ENCODE results near the gene RENBP.
"Not testable (repeated sequence)": the region's sequence is repeated elsewhere in the genome, so short reads cannot be mapped to it uniquely, and the experiment has no call there.

RENBP gene

DNA sequence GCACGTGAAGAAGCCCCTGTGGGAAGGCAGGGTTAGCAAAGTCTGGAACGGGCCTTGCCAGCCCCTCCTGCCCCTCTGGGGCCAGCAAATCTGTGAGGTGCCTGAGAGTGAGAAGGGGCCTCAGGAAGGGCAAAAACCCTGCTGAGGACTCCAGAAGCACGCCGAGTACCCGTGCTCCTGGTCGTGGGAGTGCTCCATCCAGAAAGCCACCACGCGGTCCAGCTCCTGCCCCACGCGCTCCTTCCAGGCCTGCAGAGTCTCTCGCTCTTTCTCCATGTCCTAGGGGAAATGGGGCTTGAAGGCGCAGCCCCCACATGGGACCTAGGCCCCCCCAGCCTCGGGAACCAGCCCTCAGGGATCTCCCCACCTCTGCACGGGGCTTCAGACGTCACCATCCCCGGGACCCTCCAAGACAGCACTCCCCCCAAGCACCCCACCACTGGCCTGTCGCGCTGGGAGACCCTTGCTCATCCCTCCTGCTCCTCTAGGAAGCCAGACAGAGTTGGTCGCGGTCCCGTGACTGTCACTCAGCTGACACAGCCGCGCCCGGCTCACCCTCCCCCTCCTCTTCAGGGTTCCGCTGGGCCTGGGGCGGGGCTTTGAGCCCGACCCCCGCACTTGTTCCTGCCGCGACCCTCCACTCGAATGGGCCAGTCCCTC is at the start of gene RENBP:
Gene RENBP, minus strand, starts transcription at position 504 of the 660 bp plus-strand sequence. Its CDS starts 33 bp downstream, at position 471.
- no peak for DNase-seq (ENCODE audit: low read depth in 1 of 2, low spot score in 1 of 2)

DNA sequence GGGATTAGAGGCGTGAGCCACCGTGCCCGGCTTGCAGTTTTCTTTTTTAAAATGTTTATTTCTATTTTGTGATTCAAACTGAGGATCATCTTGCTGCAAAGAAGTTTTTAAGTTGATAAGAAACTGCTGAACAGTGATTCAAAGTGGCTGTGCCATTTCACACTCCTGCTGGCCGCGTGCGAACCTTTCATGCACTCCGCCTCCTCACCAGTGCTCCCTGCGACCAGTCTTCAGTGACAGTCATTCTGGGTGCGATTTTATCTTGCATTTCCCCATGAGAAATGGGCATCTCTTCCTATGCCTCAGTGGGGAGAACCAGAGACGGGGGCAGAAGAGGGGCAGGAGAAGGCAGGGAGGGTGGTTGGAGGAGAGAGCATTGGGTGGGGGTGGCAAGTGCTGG is 49.5 kb upstream of the RENBP start:
- DNase-seq (ENCODE audit: low read depth in 1 of 2, low spot score in 1 of 2) = no peak

DNA sequence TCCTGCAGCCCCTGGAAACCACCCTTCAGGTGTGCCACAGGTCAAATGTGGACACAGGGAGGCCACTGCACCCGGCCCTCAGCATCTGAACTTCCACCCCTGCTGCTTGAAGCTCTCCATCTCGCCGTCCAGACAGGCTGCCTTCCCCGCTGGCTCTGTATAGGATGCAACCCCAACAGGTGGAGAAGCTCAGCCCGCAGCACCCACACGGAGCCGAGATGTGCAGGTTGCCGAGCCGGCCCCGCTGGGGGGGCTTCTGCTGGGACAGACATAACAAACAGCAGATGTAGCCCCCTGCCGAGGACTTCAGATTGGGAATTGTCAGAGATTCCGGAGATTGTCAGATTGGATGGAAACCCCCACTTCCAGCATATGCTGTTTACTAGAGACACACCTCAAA is 48.6 kb upstream of the RENBP start:
- DNase-seq (ENCODE audit: low read depth in 1 of 2, low spot score in 1 of 2) = no peak

GRCh38 chrX:153992180-153992579 is 47.7 kb upstream of the RENBP start:
- no peak for DNase-seq (ENCODE audit: low read depth in 1 of 2, low spot score in 1 of 2)

- no peak for DNase-seq (ENCODE audit: low read depth in 1 of 2, low spot score in 1 of 2)
These were observed 46.7 kb upstream of the RENBP start for GRCh38 chrX:153991013-153991580.

GRCh38 chrX:153989973-153990655 is 45.7 kb upstream of the RENBP start:
- DNase-seq (ENCODE audit: low read depth in 1 of 2, low spot score in 1 of 2) = no peak

DNA sequence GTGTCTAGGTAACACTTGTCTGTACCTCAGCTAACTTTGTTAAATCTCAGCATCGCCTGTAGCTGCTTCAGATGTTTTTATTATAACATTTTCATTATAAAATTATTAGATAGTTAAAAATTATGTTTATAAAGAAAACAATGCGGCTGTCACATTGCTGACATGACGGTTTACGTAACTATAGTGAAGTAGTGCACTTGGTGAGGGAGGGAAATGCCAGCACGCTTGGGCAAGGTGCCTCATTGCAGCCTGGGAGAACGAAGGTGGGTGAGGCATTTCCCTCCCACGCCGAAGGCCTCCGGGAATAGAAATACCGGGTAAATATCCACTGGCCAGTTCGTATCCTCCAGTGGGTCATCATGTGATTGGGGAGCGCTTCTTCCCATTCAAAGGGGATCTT is 44.0 kb upstream of the RENBP start:
- no peak for DNase-seq (ENCODE audit: low read depth in 1 of 2, low spot score in 1 of 2)

- no peak for DNase-seq (ENCODE audit: low read depth in 1 of 2, low spot score in 1 of 2)
These were observed 40.1 kb upstream of the RENBP start for GRCh38 chrX:153984351-153985178.

DNA sequence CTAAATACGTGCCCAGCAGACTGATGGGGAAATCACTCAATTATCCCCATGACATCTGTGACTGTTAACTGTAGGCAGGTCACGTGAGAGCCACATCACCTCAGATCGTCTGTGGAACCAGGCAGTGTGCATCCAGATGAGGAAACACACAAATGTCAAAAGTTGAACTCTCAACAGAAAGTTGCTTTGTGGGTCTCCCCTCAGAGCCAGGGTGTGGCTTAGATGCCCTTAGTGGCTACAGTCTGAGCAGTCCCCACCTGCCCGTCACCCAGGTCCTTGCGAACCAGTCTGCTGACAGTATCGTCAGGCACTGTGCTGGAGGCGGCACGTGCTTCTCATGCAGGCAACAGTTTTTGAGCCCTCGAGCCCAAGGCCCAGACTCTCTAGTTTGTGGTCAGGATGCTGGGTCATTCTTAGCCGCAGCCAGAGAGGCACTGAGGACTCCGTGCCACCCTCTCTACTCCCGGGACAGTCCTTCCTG is 38.9 kb upstream of the RENBP start:
- DNase-seq (ENCODE audit: low read depth in 1 of 2, low spot score in 1 of 2) = no peak

DNA sequence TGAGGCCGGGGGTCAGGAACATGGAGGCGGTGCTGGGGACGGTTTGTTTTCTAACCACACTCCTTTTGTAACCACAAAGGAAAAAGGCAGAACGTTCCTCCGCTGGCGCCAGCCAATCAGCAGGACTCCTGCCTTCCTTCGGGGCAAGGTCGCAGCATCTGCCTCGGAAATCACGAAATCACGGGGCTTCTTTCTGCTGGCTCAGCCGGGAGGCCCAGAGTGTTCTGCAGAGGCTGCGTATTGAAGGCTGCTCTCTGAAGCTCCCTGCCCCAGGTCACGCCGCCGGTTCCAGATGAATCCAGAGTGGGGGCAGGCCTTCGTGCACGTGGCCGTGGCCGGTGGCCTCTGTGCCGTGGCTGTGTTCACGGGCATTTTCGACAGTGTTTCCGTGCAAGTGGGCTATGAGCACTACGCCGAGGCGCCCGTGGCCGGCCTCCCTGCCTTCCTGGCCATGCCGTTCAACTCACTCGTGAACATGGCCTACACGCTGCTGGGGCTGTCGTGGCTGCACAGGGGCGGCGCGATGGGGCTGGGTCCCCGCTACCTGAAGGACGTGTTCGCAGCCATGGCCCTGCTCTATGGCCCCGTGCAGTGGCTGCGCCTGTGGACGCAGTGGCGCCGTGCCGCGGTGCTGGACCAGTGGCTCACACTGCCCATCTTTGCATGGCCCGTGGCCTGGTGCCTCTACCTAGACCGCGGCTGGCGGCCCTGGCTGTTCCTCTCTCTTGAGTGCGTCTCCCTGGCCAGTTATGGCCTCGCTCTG is 37.5 kb upstream of the RENBP start:
- no peak for DNase-seq (ENCODE audit: low read depth in 1 of 2, low spot score in 1 of 2)

DNA sequence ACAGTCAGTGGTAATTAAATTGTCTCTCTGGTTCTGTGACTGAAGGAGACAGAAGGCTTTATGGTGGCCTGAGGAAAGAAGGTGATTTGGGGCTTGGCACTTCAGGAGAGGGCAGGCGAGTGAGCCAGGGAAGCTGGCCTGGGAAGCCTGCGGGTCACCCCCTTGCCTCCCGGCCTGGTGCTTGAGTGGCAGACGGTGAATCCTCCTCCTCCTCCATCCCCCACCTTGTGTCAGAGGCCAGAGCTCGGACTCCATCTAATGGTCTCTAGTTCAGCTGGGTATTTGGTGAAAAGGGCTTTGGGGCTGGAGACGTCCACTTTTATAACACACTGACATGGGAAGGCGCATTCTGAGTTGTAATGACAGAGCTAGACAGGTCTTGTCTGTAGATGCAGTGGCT is 36.8 kb upstream of the RENBP start:
- no peak for DNase-seq (ENCODE audit: low read depth in 1 of 2, low spot score in 1 of 2)

DNA sequence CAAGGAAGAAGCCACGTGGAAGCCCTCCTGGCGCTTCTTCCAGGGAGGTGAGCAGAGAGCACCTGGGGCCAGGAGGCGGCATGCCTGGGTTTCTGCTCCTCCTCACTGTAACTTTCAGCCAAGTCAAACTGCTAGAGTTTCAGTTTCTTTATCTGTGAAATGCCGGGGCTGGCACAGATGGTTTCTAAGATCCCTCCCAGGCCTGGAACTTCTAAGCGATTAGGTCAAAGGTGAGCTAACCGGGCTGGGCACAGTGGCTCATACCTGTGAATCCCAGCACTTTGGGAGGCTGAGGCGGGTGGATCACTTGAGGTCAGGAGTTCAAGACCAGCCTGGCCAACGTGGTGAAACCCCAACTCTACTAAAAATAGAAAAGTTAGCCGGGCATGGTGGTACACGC is 36.0 kb upstream of the RENBP start:
- DNase-seq (ENCODE audit: low read depth in 1 of 2, low spot score in 1 of 2) = not testable (repeated sequence)

DNA sequence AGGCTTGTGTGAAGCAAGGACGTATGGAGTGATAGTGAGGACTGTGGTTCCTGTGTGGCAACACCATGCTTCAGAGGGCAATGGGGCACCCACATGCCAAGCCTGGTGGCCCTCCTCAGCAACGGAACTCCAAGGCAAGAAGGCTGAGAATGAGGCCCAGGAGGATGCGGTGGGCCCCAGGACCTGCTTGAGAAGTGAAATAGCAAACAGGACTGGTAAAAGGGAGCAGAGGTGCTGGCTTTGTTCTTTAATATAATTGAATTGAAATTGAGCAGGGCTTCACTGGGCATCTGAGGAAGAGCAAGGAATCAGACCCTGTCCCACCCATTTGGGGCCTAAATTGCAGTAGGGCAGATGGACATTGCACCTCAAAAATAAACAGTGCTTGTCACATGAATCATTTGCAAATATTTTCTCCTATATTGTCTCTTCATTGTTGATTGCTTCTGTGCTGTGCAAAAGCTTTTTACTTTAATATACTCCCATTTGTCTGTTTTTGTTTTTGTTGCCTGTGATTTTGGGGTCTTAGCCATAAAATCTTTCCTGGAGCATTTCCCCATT is 30.4 kb upstream of the RENBP start:
- no peak for DNase-seq (ENCODE audit: low read depth in 1 of 2, low spot score in 1 of 2)

DNA sequence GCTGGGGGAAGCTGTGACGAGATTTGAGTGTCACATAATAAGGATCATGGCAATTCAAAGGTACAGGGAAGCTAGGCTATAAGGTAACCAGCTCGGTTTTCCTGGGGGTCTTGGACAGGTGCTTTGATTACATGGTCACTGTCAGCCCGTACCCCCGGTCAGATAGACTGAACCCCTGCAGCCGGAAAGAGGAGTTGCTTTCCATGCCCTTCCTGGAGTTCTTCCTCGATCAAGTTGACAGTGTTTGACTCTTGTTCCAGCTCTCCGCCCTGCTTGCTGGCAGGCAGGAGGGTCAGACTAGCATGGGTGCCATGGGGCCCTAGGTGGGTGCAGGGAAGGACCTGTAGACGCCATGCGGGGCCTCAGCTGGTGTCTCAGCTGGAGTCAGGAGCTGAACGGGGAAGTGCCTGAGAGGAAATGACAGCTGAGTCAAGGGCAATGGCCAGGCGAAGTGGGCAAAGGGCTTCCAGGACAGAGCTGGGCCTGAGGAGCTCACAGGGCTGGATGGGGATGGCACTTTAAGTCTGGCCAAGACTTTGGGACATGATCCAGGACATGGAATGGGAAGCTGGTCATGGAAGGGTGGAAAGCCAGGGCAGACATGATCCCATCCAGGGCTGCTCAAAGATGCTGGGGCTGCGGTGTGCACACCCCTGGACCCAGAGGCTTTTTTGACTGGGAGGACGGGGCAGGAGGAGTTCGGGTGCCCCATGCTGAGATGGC is 29.7 kb upstream of the RENBP start:
- DNase-seq (ENCODE audit: low read depth in 1 of 2, low spot score in 1 of 2) = no peak

- no peak for DNase-seq (ENCODE audit: low read depth in 1 of 2, low spot score in 1 of 2)
These were observed 28.9 kb upstream of the RENBP start for GRCh38 chrX:153973127-153974002.

DNA sequence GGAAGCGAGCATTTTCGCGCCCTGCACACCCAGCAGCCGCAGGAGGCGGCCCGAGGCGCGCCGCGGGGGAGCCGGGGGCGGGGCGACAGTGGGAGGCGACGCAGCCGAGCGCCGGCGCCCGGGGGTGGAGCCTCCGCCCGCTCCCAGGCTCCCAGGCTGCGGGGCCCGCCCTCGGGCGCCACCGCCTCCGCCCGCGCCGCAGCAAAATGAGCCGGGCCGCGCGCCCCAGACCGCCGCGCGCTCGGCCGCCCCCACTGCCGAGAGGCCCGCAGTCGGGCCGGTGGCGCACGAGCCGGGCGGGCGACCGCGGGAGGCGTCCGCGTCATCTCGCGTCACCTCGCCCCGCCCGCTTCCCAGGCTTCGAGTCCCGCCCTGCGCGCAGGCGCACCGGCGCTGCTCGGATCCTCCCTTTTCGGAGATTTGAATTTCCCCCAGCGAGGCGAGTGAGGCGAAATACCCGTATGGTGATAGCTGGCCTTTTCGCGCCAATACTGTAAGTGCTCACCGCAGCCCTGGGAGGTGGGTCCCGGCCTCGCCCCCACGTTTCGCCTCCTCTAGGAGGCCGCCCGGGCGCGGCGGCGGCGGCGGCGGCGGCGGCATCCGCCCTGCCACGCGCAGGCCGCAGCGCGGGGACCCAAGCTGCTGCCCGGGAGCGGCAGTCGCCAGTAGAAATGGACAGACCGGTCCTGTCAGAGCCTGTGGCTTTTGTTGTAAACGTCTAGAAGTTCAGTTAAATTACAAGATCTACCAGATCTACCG is 28.1 kb upstream of the RENBP start, which contains the start of gene TMEM187:
Gene TMEM187, plus strand, starts transcription at position 387 of the 759 bp plus-strand sequence. CDS start 9,309 bp downstream, outside the sequence.
- peak; percentile 60 to 87 for DNase-seq (ENCODE audit: low read depth in 1 of 2, low spot score in 1 of 2)

GRCh38 chrX:153971450-153972367 is 27.3 kb upstream of the RENBP start, which contains the start of gene HCFC1:
HCFC1 (minus strand) TSS chrX:153971818; CDS start chrX:153970840, 978 bp downstream.
- peak; percentile 72 to 89 for DNase-seq (ENCODE audit: low read depth in 1 of 2, low spot score in 1 of 2)
